HEK293T (cell line): ENCODE measurements around the gene CDRT4.

Source experiments
- CTCF ChIA-PET: fragments of 350-600 bp; formaldehyde crosslinking; extraction: SDS; loops from one replicate; lab custom pipeline; 2021; ENCODE audit warnings: antibody characterized with exemption, inconsistent platforms; lab: Yijun Ruan, JAX
- POLR2A ChIA-PET: fragments of 350-600 bp; formaldehyde crosslinking; extraction: SDS; loops from one replicate; lab custom pipeline; 2020; ENCODE audit warnings: antibody characterized with exemption, inconsistent platforms; lab: Yijun Ruan, JAX
- DNase-seq: peaks from one replicate; pipeline ENCODE4 v3.0.0; 2012; ENCODE audit warnings: mixed read lengths; ENCODE audit errors: extremely low spot score
- ARNT ChIP-seq: fragments of 450-650 bp; IDR thresholded peaks from 2 replicates; pipeline ENCODE4 v1.6.1; 2017; ENCODE audit warnings: mild to moderate bottlenecking
- BHLHE40 ChIP-seq: fragments of 450-650 bp; IDR thresholded peaks from 2 replicates; pipeline ENCODE4 v1.6.1; 2016; ENCODE audit warnings: mild to moderate bottlenecking, moderate library complexity, borderline replicate concordance
- CTBP1 ChIP-seq: fragments of 450-650 bp; IDR thresholded peaks from 2 replicates; pipeline ENCODE4 v1.6.1; 2016; ENCODE audit warnings: borderline replicate concordance
- ELF4 ChIP-seq: fragments of 450-650 bp; IDR thresholded peaks from 2 replicates; pipeline ENCODE4 v1.6.1; 2017; ENCODE audit warnings: antibody characterized with exemption
- FOXA1 ChIP-seq: fragments of 450-650 bp; IDR thresholded peaks from 2 replicates; pipeline ENCODE4 v1.6.1; 2016; ENCODE audit warnings: mild to moderate bottlenecking
- FOXK2 ChIP-seq: fragments of 450-650 bp; IDR thresholded peaks from 2 replicates; pipeline ENCODE4 v1.6.1; 2016; ENCODE audit warnings: mild to moderate bottlenecking
- FOXM1 ChIP-seq: fragments of 450-650 bp; IDR thresholded peaks from 2 replicates; pipeline ENCODE4 v1.6.1; 2017; ENCODE audit warnings: mild to moderate bottlenecking, borderline replicate concordance
- HDGF ChIP-seq: fragments of 450-650 bp; IDR thresholded peaks from 2 replicates; pipeline ENCODE4 v1.6.1; 2017; ENCODE audit warnings: antibody characterized with exemption, borderline replicate concordance
- L3MBTL2 ChIP-seq: fragments of 450-650 bp; conservative IDR thresholded peaks from 2 replicates; pipeline ENCODE4 v1.6.1; 2016; ENCODE audit warnings: mild to moderate bottlenecking
- LEF1 ChIP-seq: fragments of 450-650 bp; IDR thresholded peaks from 2 replicates; pipeline ENCODE4 v1.6.1; 2017; ENCODE audit warnings: mild to moderate bottlenecking, borderline replicate concordance
- NFRKB ChIP-seq: fragments of 450-650 bp; IDR thresholded peaks from 2 replicates; pipeline ENCODE4 v1.6.1; 2016; ENCODE audit warnings: mild to moderate bottlenecking, moderate library complexity
- PKNOX1 ChIP-seq: fragments of 450-650 bp; IDR thresholded peaks from 2 replicates; pipeline ENCODE4 v1.6.1; 2016
- SP1 ChIP-seq: fragments of 450-650 bp; IDR thresholded peaks from 2 replicates; pipeline ENCODE4 v1.6.1; 2017
- SUZ12 ChIP-seq: fragments of 450-650 bp; IDR thresholded peaks from 2 replicates; pipeline ENCODE4 v1.6.1; 2016; ENCODE audit warnings: mild to moderate bottlenecking
- TARDBP ChIP-seq: fragments of 450-650 bp; IDR thresholded peaks from 2 replicates; pipeline ENCODE4 v1.6.1; 2016
- ZNF384 ChIP-seq: fragments of 450-650 bp; IDR thresholded peaks from 2 replicates; pipeline ENCODE4 v1.6.1; 2016

CDRT4 gene

DNA sequence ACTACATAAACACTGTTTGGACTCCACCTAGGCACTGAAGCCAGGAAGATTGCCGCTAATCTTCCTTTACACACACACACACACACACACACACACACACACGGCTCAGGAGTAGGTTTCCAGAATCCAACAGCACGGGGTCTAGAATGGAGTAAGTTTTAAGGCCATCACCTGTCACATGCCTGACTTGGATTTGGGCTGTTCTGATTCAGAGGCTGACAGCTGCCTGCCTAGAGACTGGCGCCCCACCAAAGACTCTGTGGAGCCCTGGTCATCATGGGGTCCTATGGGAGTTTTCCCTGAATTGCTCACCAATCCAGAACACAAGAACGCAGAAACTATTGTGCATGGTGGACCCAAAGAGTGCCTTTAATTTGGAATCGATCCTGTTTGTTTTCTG lies 10.9 kb downstream of the CDRT4 start:
- ChIA-PET POLR2A (no interaction called here), CTCF (no interaction called here)

GRCh38 chr17:15454346-15454745 lies 13.1 kb downstream of the CDRT4 start:
- TF ChIP-seq FOXK2 (no peak), BHLHE40 (no peak), LEF1 (no peak), ZNF384 (no peak), CTBP1 (no peak), PKNOX1 (no peak), HDGF (no peak), L3MBTL2 (no peak), FOXM1 (no peak), ARNT (no peak), FOXA1 (no peak), SP1 (no peak), SUZ12 (no peak), TARDBP (no peak), ELF4 (no peak), NFRKB (no peak)
- CTCF ChIA-PET, result no interaction called here
- POLR2A ChIA-PET, result no interaction called here
- no peak for DNase-seq

More for the DNA sequence above, 10.9 kb downstream of the CDRT4 start:
- TF ChIP-seq FOXA1 (no peak), CTBP1 (no peak), LEF1 (no peak), PKNOX1 (no peak), ZNF384 (no peak), HDGF (no peak), SP1 (no peak), NFRKB (no peak), ARNT (no peak), SUZ12 (no peak), FOXK2 (no peak), TARDBP (no peak), FOXM1 (no peak)
- DNase-seq, result no peak

DNA sequence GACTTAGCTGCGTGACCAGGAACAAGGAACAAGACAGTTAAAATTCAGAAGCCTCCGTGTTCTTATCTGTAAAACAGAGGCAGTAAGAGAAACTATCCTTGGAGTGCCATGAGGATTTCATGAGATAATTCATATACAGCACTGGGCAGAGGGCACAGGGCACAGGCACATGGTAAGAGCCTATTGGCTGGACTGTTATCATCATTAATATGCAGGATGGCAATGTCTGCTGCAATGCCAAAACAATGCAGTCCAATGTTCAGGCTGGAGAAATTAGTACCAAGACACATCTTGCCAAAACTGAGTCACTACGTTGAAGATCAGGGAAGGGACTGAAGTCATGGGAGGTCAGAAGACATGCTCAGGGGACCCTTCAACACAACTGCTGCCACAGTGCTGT lies 13.6 kb downstream of the CDRT4 start:
- TF ChIP-seq SUZ12 (no peak), TARDBP (no peak)
- no peak for DNase-seq
- ChIA-PET CTCF (no interaction called here), POLR2A (no interaction called here)

GRCh38 chr17:15453246-15453645 lies 14.2 kb downstream of the CDRT4 start:
- POLR2A ChIA-PET, result no interaction called here
- no peak for DNase-seq
- TF ChIP-seq FOXM1 (no peak), FOXK2 (no peak), SP1 (no peak), ARNT (no peak)
- CTCF ChIA-PET, result no interaction called here

- no peak for DNase-seq
- ChIA-PET POLR2A (no interaction called here), CTCF (no interaction called here)
- TF ChIP-seq FOXK2 (no peak), ELF4 (no peak), SP1 (no peak), L3MBTL2 (no peak), HDGF (no peak), SUZ12 (no peak), LEF1 (no peak), ARNT (no peak), PKNOX1 (no peak)
Measured at GRCh38 chr17:15452746-15453145, 14.7 kb downstream of the CDRT4 start.

- TF ChIP-seq NFRKB (no peak), ARNT (no peak), FOXA1 (no peak), SUZ12 (no peak), FOXM1 (no peak), HDGF (no peak), ZNF384 (no peak), ELF4 (no peak), TARDBP (no peak), FOXK2 (no peak), BHLHE40 (no peak), CTBP1 (no peak), LEF1 (no peak), SP1 (no peak), L3MBTL2 (no peak), PKNOX1 (no peak)
- CTCF ChIA-PET, result interaction anchor here (1.0 kb wide), 1 partner anchor 51 kb away, joined by 3 read pairs; no protein-coding TSS in a partner anchor
- DNase-seq, result no peak
- POLR2A ChIA-PET, result no interaction called here
Measured at GRCh38 chr17:15451680-15452079, 15.7 kb downstream of the CDRT4 start.
